Activated CD4-positive, CD25-positive, alpha-beta regulatory T cell treated with anti-CD3 and anti-CD28 coated beads, Interleukin-2, amount 50 U/mL, for 16 hours (primary cell): ENCODE measurements around the gene MMAB.
"Not testable (repeated sequence)": the region's sequence is repeated elsewhere in the genome, so short reads cannot be mapped to it uniquely, and the experiment has no call there.

Experiments
- DNase-seq: peaks from one replicate; pipeline ENCODE4 v3.0.0-alpha.2; 2020; ENCODE audit warnings: low read depth, low spot score

Gene MMAB

DNA sequence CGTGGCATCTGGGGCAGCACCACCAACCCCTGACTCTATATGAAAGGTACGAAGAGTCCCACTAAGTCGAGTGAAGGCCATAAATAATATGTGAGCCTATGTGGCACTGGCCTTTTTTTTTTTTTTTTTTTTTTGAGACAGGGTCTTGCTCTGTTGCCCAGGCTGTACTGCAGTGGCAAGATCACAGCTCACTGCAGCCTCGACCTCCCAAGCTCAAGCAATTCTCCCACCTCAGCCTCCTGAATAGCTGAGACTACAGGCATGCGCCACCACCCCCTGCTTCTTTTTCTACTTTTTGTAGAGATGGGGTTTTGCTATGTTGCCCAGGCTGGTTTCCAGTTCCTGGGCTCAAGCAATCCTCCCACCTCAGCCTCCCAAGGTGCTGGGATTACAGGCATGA is 28.8 kb upstream of the MMAB start:
- DNase-seq: not testable (repeated sequence)

DNA sequence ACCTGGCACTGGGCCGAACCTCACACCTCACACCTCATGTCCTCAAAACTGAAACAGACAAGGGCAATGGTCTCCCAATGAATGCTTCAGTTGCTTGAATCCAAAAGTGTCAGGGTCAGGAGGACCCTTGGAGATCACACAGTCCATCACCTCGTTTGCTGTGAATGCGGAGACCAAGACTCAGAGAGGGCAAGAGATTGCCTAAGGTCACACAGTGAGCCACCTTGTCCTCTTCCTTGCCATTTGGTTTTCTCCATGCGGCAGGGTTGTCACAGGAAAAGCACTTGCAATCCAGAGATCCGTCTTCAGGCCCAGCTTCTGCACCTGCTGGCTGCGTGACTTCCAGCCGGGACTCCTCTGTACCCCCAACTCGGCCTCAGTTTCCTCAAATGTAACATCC is 28.3 kb upstream of the MMAB start:
- no peak for DNase-seq

DNA sequence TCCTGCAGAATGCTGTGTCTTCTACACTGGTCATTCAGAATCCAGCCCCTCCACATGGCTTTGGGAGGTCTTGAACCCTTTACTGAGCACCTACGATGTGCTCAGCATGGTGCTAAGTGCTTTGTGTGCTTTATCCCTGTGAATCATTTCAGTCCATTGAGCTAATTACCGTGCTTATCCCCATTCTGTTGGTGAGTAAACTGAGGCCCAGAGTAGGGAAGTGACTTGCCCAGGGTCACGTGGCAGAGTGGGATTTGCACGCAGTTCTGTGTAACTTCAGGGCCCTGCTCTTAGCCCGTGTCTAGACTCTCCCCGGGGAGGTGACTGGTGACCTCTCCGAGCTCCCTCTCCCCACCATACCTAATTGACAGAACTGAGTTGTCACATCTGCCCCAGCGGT is 27.7 kb upstream of the MMAB start:
- no peak for DNase-seq

DNA sequence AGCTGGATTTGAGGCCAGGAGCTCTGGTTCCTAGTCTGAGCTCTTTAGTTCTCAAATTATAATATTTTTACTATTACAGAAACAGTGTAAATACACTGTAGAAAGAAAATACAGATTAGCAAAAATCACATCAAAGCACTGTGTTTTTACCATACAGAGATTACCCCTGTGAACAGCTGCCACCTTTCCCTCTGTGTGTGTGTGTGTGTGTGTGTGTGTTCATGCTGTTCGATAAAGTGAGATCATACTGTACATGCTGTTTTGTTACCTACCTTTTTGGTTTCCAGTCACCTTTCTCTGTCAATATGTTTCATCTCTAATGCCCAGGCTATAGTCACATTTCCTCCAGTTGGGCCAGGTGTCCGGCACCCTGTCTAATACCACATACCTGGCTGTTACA is 27.2 kb upstream of the MMAB start:
- no peak for DNase-seq

DNA sequence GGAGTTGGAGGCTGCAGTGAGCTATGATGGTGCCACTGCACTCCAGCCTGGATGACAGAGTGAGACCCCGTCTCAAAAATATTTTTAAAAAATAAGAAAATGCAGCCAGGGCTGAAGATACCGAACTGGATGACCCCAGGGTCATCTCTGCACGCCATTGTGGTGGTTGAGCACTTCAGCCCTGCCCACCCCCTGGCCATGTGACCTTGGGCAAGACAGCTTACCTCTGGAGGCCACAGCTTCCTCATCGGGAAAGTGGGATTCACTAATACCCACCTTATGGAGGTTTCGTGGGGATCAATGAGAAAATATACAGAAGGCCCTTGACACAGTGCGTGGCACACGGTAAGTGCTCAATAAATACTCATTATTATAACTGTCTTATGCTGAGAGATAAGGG is 25.8 kb upstream of the MMAB start:
- no peak for DNase-seq

DNA sequence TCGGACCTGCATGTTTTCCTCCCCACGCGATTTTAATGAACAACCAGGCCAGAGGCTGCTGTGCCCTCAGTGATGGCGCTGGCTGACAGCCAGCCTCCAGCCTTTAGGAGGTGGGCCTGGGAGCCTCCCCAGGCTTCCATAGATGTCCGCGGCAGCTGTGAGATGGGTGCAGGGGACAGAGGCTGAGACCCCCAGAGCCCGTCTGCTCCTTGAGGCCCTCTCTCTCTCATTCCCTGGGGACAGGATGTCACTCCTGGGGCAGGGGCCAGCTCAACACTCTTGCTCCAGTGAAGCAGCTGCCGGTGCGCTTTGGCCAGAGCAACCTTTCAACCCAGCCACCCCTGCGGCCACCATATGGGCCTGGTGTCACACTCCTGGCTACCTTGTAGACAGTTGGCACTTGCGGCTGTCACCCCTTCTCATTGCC is 25.1 kb upstream of the MMAB start:
- DNase-seq: no peak

DNA sequence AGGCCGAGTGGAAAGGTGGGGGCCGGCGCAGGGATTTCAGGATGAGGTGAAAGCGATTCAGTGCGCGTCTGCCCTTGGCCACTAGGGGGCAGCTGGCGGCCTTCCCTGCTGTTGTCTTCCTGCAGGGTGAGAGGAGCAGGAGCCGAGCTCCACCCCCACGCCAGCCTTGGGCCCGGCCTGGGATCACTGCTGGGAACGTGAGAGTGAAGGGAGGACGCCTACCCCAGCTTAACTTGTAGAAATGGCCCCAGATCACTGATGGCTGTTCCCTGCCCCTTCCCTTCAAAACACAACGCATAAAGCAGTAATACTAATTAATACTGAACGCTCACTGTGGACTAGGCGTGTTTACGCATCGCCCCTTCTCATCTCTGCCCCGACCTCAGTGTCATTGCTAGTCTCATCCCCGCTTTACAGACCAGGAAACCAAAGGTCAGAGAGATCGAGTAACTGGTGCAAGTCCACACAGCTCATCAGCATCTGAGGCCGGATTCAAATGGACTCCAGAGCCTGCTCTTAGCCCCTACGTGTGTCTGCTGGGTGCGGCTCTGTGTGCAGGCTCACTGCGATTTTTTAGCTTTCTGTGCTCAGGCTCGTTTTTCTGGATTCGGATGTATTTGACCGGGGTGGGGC is 24.6 kb upstream of the MMAB start:
- peak; percentile 37 for DNase-seq

DNA sequence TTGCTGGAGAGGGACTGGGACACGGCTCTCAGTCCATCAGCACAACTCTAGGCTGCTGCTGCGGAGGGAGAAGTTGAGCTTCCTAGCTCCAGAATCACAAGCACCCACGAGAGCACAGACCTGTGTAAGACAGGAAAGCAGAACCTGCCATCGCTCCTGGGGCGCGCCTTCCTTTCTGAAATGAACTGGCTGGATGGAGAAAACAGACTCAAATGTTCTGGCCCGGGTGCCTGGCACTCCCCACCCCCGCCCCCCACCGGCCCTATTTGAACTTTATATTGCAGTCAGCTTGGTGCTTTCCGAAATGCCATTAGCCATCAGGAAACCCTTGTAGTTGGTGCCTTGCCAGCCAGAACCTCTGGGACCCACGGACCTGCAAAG is 24.1 kb upstream of the MMAB start:
- DNase-seq: no peak

DNA sequence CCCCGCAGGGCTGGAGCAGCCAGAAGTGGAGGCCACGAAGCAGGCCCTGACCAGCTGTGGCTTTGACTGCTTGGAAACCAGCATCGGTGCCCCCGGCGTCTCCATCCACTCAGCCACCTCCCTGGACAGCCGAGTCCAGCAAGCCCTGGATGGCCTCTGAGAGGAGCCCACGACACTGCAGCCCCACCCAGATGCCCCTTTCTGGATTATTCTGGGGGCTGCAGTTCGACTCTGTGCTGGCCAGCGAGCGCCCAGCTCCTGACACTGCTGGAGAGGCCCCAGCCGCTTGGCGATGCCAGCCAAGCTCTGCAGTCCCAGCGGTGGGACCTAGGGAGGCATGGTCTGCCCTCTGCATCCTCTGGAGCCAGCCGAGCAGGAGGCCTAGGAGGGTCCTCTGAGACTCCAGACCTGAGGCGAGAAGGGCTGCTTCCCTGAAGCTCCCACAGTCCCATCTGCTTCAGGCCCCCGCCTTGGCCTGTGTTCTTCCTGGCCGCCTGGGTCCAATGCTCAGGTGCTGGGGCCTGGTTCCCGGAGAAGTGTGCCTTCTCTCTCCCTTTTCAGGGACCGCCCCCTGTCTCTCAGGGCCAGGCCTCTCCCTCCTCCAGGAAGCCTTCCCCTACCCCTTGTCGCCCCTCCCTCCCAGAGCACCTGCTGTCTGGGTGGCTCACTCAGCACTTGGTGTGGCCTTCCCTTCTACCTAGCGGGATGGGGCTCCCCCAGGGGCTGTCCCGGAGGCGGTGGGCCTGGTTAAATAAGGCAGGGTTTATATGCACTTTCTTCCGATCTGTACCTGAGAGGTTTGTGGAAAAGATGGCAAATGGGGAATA is 23.3 kb upstream of the MMAB start:
- DNase-seq: no peak

DNA sequence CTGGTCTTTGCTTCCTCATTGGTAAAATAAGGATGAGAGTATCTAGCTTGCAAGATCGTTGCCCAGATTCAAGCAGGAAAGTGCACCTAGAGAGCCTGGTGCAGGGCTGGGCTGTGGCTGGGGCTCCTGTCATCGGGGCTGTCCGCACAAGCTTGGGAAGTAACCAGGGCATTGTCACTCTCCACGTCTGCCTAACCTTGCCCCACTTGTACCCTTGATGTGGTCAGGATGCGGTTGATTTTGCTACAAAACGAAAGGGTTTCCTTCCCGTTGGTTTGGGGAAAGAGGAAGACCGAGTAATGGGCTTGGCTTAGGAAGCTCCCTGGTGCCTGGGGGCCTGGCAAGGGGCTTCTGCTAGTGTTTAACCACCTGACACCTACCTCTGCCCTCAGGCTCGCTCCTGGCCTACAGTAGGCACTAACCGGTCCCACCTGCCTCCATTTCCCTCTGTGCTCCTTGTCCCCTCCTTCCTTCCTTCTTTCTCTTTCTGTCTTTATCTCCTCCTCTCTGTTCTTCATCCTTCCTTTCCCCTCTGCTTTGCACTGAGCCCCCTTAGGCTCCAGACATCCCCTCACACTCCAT is 22.1 kb upstream of the MMAB start:
- no peak for DNase-seq

DNA sequence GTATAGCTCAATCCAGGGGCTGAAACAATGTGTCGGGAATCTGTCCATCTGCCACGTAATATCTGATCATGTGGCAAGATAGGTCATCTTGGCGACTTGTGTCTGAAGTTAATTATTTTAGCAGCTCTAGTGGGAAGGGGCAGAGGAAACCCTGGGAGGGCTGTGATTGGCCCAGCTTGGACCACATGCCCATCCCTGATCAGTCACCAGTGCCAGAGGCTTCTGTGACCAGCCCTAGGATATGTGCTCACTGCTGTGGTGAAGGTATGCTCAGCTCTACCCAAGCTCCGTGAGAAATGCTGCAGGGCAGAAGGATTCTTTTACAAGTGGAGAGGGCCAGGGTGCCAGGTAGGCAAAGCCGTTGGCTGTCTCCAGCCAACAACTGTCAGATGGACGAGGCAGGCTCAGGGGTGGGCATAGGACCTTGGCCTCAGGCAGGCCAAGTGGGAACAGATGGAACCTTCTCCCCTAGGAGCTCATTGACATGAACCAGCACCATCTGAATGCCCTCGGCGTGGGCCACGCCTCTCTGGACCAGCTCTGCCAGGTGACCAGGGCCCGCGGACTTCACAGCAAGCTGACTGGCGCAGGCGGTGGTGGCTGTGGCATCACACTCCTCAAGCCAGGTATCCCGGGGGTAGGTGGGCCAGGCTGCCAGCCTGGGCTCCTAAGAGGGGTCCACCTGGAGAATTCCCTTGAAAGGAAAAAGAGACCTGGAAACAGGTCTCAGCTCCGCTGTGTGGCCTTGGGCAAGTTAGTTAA is 21.4 kb upstream of the MMAB start:
- no peak for DNase-seq

DNA sequence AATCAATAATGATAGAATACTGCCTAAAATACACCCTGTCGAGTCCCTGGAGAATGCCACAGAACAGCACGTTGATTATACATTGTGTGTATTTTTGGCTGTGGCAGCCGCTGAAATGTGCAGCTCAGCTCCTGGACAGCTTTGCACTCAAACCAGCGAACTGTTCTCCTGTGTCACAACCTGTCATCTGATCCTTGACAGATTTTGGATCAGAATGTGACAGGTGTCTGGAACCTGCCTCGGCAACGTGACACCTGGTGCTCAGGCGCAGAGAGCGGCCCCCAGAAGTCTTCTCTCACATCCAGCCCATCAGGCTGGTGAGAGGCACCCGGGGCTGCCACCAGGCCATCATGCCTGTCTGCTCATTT is 19.6 kb upstream of the MMAB start:
- no peak for DNase-seq

DNA sequence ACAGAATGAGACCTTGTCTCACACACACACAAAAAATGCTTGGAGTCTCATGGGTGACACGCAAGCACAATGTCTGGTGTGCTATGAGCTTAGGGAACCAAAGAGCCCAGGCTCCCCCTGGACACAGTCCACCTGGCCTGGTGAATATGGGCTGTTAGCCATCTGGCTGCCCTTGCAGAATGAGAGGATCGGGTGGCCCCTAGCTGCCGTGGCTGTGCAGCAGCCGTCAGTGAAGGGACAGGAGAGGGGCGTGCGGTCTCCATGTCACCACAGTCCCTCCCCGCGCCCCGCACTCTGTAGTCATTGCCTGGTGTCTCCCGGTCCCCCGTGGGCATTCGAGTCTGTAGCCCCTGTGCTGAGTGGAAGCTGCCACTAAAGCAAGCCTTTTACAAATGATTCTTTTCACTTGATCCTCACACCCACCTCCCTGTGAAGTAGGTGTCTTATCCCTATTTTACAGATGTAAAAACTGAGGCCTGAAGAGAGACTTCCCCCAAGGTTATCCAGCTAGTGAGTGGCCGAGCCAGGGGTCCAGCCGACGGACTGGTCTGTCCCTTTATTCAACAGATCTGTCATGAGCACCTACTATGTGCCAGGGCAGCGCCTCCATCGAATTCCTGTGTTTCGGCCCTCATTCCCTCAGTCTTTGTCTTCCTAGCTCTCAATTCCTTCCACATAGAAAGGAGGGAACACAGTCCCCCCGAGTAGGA is 19.0 kb upstream of the MMAB start:
- no peak for DNase-seq

DNA sequence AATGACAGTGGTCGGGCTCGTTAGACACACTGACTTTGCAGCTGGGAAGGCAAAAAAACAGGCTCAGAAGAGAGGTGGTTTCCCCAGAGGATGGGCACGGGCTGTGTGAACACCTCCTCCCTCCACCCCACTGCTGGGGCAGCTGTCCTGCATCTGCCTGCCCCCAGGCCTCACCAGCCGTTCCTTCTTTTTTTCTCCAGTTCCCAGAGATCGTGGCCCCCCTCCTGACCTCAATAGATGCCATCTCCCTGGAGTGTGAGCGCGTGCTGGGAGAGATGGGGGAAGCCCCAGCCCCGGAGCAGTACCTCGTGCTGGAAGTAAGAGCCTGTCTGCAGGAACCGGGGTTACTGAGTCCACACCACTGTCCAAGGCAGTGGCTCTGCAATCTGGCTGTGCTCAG is 17.7 kb upstream of the MMAB start:
- no peak for DNase-seq

DNA sequence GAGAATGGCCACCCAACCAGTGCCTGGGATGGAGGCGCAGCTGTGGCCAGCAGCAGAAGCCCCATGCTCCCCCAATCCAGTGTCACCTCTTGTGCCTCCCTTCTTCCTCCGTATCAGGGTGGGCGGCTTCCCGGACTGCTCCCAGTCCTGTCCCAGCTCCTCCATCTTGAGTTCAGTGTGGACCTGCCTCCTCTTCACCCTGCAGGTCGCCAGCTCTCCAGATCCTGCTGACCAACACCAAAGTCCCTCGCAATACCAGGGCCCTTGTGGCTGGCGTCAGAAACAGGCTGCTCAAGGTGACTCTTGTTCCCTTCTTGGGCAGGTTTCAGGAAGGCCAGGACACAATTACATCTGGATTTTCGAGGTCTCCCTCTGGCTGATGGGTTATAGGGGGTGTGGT is 17.3 kb upstream of the MMAB start:
- DNase-seq: no peak

DNA sequence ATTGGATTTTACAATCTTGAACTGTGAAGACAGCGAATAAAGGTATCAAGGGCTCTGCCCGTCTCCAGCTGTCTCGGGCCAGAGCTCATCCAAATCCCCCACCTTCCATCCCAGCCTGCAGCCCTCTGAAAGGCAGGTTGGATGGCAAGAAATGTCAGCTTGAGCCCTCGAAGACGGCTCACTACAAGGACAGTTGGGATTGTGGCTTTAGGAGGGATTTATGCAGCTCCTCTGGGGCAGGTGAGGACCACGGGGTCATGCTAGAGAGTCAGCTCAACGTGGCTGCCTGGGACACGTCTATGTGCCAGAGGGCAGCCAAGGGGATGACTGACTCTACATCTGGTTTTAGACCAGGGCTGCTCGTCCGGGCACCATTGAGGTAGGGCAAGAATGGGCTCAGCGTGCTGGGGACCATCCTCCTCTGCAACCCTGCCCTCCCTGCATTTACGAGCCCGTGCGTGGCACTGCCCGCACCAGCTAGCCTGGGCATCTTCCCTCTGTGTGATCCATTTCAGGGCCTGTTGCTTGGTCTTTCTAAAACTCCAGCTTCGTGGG is 16.5 kb upstream of the MMAB start:
- DNase-seq: no peak

DNA sequence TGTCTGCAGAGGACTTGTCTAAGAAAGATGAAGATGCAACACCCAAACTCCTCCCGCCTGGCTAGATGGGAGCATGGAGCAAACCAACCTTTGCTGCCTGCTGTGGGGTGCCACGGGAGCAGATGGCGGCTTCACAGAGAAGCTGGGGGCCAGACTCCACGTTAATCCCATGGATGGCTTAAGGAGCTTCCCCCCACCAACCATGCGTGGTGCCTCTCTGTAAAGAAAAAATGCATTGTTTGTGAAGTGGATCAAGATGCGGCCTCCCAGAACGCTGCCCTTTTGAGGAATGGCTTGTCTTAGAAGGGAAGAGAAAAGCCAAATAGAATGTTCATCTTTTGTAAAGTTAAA is 15.9 kb upstream of the MMAB start:
- DNase-seq: no peak

DNA sequence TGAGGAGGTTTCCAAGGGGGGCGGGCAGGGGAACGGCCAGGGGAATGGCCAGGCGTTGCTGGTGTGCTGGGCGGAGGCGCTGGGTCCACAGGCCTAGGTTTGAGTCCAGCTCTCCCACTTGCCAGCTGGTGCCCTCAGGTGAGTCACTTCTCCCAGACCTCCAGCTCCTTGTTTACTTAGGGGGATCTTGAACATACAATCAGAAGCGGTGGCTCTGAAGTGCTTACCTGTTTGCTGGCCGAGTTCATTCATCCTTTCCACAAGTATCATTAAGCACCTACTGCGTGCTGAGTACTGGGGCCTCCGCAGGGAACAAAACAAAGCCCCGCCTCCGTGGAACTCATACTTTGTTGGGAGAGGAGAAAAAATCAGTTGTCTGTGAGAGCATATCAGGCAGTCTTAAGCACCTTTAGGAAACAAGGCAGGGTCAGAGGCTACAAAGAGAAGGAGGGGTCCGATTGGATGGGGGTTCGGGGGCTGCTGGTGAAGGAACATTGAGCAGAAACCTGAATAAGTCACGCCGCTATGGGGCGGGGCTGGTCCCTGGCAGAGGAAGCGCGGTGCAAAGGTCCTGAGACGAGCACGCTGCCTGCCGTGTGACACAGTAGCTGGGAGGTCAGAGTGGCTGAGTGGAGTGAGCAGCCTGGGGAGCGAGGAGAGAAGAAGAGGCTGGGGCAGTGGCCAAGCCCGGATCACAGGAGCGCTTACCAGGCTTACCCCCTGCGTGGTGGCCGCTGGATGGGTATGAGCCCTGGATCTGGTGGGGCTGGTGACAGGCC is 15.3 kb upstream of the MMAB start:
- no peak for DNase-seq

DNA sequence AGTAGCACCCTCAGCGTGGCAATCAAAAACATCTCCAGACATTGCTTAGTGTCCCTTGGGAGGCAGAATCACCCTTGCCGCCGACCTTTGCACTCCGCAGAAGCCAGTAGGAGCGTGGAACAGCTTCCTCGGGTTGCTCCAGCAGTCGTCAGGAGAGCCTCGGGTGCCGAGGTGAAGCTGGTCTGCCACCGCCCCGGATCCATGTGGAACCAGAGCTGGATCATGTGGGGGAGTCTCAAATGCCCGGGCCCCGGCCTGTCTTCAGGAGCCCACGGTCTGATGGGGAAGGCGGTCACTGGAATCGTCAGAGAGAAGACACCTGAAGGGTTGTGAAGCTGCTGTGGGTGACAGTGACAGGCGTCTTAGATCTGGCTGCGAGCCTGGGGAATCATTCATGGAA is 14.6 kb upstream of the MMAB start:
- DNase-seq: no peak

DNA sequence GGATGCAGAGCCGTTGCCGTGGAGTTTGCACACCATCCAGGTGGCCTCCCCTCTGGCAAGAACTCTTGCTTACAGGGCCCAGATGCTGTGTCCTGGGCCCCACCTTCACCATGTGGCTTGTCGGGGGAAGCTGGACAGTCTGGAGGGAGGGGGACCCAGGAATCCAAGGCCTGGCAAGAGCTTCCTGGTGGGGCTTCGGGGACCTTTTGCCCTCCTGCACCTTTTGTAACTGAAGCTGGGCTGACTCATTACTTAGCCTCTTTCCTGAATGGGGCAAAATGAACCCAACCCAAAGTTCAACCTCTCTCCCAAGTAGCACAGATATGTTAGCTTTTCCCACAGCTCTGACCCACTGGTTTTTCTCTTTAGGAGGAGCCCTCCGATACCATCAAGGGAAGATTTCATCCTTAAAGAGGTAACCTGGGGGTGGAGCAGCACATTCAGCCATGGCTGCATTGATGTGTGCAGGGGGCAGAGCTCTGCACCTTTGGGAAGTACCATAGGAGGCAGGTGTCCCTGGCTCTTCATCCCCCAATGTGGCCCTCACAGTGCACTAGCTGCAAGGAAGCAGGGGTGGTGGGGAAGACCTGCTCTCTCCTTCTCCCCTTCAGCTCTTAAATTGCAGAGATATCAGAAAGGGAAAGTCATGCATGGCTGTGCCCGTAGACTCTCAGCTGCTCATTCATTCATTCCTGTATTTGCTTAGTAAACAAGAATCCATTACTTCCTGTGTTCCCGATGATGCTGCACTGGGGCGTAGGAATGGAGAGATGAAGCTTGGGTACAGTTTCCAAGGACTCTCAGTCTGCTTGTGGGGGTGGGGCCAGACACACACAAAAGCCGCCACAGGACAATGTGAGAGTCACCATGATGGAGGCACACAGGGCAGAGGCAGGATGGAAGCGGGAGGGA is 13.3 kb upstream of the MMAB start:
- DNase-seq: no peak
